NCI-H1436 (cell line): ENCODE results near the gene MYL3.

Experiments used
- DNase-seq: peaks from one replicate; lab custom pipeline; 2025; lab: John Stamatoyannopoulos, UW

MYL3 gene

DNA sequence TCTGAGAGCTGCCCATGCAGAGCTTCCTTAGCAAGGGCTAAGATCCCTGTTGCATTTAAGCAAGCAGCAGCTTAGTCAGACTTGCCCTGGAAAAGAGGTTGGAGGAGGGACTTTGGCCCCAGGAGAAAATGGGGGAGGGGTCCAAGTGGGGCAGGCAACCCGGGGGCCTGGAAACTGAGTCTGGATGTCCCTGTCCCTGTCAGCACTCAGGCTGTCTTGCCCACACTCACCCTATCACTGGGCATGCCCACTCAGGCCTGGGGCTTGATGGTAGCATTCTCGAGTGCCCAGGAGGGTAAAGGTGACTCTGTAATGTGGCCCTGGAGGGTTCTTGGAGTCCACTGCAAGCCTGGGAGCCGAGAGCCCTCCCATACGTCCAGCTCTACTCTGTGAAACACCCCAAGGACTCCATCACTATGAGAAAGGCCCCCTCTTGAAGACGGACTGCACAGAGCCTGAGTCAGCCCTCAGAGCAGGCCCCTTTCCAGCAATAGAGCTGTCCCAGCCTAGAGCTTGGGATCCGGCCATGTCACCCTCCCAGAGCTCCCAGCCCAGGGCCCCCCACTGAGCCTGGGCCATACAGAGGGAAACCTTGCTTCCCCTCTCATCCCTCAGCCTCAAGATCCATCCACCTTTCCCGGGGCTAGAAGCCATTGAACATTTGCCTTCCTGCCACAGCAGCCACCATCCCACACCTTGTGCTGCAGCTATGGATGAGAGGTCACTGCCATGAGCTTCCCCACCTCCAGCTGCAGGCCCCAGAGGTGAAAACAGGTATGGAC is 13.4 kb downstream of the MYL3 start:
- no peak for DNase-seq

DNA sequence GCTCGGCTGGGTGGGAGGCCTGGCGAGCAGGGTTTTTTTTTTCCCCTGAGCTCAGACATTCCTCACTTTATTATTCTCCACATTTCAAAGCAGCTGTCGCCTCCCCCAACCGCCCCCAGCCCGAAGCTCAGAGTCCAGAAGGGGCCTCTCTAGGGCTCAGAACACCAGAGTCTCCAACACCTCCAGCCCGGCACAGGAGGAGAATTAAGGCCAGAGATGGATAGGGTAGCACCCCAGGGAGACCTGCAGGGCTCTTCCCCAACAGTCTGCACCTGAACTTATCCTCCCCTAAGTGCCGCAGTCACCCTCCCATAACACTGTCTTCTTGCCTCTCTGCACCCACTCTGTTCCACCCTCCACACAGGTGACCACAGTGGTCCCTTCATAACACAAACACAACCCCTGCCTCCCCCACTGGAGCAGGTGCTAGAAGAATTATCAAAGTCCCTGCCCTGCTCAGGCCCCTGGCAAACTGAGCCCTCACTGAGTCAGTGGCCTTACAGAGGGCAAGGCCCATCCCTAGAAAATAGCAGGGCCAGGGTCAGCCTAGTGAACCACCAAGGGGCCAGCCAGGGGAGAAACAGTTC is 14.1 kb downstream of the MYL3 start:
- no peak for DNase-seq

GRCh38 chr3:46848271-46849044 is 14.8 kb downstream of the MYL3 start:
- no peak for DNase-seq

- DNase-seq: no peak
These were observed 15.5 kb downstream of the MYL3 start for GRCh38 chr3:46847744-46848143.

GRCh38 chr3:46846624-46847542 is 16.4 kb downstream of the MYL3 start:
- DNase-seq: no peak

GRCh38 chr3:46845860-46846623 is 17.2 kb downstream of the MYL3 start:
- peak; percentile 47 for DNase-seq

- DNase-seq: no peak
These were observed 17.8 kb downstream of the MYL3 start for GRCh38 chr3:46845397-46845859.

GRCh38 chr3:46844881-46845312 is 18.3 kb downstream of the MYL3 start:
- DNase-seq: no peak

DNA sequence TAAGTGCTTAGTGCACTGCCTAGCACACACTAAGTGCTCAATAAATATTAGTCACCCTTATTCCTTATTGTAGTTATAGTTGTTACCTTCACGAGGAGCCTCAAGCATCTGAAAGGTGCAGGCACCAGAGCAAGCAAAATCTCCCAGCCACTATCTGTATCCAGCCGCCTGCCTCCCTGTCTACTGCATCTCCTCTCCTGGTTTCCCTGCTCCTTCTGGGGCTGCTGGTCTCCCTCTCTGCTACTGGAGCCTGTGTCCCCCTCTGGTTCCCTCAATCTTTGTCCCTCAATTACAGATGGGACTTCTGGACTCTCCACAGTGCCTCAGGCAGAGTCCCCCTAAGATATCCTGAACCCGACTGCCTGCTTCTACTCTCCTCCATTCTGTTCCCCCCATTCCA is 18.8 kb downstream of the MYL3 start:
- no peak for DNase-seq

DNA sequence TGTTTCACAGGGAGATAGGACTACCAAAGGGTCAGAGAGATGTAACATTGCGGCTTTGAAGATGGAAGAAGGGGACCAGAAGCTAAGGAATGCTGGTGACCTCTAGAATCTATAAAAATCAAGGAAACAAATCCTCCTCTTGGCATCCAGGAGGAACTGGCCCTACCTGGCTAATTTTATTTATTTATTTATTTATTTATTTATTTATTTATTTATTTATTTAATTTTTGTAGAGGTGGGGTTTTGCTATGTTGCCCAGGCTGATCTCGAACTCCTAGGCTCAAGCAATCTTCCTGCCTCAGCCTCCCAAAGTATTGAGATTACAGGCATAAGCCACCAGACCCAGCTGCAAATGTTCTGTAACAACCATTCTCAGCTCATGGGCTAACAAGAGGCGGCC is 19.7 kb downstream of the MYL3 start:
- no peak for DNase-seq

DNA sequence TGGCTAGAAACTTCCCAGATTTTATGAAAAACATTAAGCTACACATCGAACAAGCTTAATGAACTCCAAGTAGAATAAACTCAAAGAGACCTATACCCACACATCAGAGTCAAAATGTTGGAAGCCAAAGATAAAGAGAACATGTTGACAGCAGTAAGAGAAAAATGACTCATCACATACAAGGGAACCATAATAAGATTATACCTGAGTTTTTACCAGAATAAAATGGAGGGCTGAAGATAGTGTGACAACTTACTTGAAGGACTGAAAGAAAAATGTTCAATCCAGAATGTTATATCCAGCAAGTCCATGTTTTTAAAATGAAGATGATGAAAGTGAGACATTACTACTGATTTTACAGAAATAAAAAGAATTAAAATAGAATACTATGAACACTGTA is 22.8 kb downstream of the MYL3 start:
- DNase-seq: no peak

DNA sequence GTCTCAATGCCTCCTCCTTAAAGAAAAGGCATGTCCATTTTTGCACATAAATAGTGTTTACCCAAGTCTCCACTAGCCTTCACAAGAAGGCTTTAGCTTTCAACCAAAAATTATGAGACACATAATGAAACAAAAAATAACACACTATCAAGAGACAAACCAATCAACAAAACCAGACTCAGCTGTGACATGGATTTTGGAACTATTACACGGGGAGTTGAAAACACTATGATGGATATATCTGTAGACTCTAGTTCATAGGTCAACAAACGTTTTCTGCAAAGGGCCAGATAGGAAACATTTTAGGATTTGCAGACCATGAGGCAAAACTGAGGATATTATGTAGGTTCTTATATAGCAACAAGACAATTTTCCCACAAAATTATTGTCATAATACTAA is 24.9 kb downstream of the MYL3 start:
- no peak for DNase-seq

DNA sequence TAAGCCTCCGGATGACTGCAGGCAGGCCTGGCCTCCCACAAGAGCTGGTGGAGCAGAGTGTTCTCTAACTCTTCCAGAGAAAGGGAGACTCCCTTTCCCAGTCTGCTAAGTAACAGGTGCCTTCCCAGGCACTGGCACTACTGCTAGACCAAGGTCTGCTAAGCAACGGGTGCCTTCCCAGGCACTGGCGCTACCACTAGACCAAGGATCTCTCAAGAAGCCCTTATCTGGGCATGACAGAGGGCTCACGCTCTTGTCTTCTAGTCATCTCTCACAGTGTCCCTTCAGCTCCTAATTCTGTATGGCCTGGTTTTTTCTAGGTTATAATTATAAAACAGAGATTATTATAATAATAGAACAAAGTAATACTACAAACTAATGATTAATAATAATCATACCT is 27.8 kb downstream of the MYL3 start:
- DNase-seq: no peak

GRCh38 chr3:46835054-46835453 is 28.2 kb downstream of the MYL3 start:
- no peak for DNase-seq

GRCh38 chr3:46833346-46834300 is 29.6 kb downstream of the MYL3 start:
- DNase-seq: no peak

GRCh38 chr3:46831841-46832240 is 31.4 kb downstream of the MYL3 start:
- DNase-seq: no peak

GRCh38 chr3:46831316-46831715 is 31.9 kb downstream of the MYL3 start:
- DNase-seq: no peak

DNA sequence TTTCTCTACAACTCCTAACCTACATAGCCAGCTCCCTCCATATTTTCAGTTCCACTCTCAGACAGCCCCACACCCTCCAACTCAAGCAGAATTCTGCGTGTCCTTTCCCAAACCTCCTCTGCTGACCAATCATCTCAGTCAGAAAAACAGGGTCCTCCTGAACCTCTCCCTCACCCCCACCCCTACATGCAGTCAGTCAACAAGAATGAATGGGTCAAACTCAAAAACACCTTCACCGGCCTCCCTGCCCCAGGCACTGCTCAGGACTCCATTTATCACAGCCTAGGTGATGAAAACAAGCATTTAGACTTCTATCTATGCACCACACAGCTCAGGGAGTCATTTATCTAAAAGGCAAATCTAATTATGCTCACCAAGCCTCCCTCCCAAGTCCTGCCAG is 32.4 kb downstream of the MYL3 start:
- DNase-seq: no peak

GRCh38 chr3:46829699-46830208 is 33.5 kb downstream of the MYL3 start:
- no peak for DNase-seq

- no peak for DNase-seq
These were observed 37.8 kb downstream of the MYL3 start for GRCh38 chr3:46825450-46825849.
